Neural progenitor cell (in vitro differentiated cells): ENCODE measurements around the gene ORM1. TPM values are rescaled to one million over a fixed set of nuclear protein-coding genes. Genes with fewer than 3 reads are reported as not detected.

Experiments
- DNase-seq: peaks from one replicate; pipeline ENCODE4 v3.0.0-alpha.2; 2016; ENCODE audit warnings: low spot score
- H2AFZ ChIP-seq: fragments of 200-600 bp; sonication (generic); replicated peaks from 2 replicates; pipeline ENCODE4 v1.6.1; 2016; ENCODE audit warnings: antibody characterized with exemption
- H3F3A ChIP-seq: fragments of 200-600 bp; sonication (generic); 2 replicates; pipeline ENCODE4 v1.6.1; 2016; ENCODE audit warnings: antibody characterized with exemption, low read depth
- H3K27ac ChIP-seq: fragments of 200-600 bp; sonication (generic); 2 replicates; pipeline ENCODE4 v1.5.1; 2016; ENCODE audit warnings: mild to moderate bottlenecking
- H3K27me3 ChIP-seq: fragments of 200-600 bp; sonication (generic); 2 replicates; pipeline ENCODE4 v1.6.1; 2016; ENCODE audit warnings: mild to moderate bottlenecking, moderate library complexity
- H3K36me3 ChIP-seq: fragments of 200-600 bp; sonication (generic); 2 replicates; pipeline ENCODE4 v1.5.1; 2016
- H3K4me1 ChIP-seq: fragments of 200-600 bp; sonication (generic); 2 replicates; pipeline ENCODE4 v1.6.1; 2016; ENCODE audit warnings: mixed run types
- H3K4me2 ChIP-seq: fragments of 200-600 bp; sonication (generic); 2 replicates; pipeline ENCODE4 v1.6.1; 2016
- H3K4me3 ChIP-seq: fragments of 200-600 bp; sonication (generic); 2 replicates; pipeline ENCODE4 v1.5.1; 2016
- H3K79me2 ChIP-seq: fragments of 200-600 bp; sonication (generic); 2 replicates; pipeline ENCODE4 v1.6.1; 2016; ENCODE audit warnings: low read depth
- H3K9ac ChIP-seq: fragments of 200-600 bp; sonication (generic); 2 replicates; pipeline ENCODE4 v1.6.1; 2016
- H3K9me3 ChIP-seq: fragments of 200-600 bp; sonication (generic); 2 replicates; pipeline ENCODE4 v1.5.1; 2016; ENCODE audit warnings: low read depth
- H4K20me1 ChIP-seq: fragments of 200-600 bp; sonication (generic); 2 replicates; pipeline ENCODE4 v1.6.1; 2016; ENCODE audit warnings: low read depth
- H3K27ac Mint-ChIP-seq: 3 replicates; pipeline ENCODE4 v1.8.0; 2021; ENCODE audit warnings: mixed read lengths
- H3K27me3 Mint-ChIP-seq: 2 replicates; pipeline ENCODE4 v1.8.0; 2022; ENCODE audit warnings: low read depth, mild to moderate bottlenecking, inconsistent platforms, moderate library complexity, mixed read lengths; ENCODE audit not compliant: insufficient read depth
- H3K36me3 Mint-ChIP-seq: 3 replicates; pipeline ENCODE4 v1.8.0; 2021; ENCODE audit warnings: mixed read lengths
- H3K4me1 Mint-ChIP-seq: 3 replicates; pipeline ENCODE4 v1.8.0; 2021; ENCODE audit warnings: mixed read lengths
- H3K4me3 Mint-ChIP-seq: 3 replicates; pipeline ENCODE4 v1.8.0; 2021; ENCODE audit warnings: mild to moderate bottlenecking, moderate library complexity, mixed read lengths
- H3K9me3 Mint-ChIP-seq: 3 replicates; pipeline ENCODE4 v1.8.0; 2020; ENCODE audit warnings: mixed read lengths
- EZH2 ChIP-seq: fragments of 200-600 bp; sonication (generic); IDR thresholded peaks from 2 replicates; pipeline ENCODE4 v1.6.1; 2017; ENCODE audit warnings: antibody characterized with exemption, mild to moderate bottlenecking, moderate library complexity
- EZH2phosphoT487 ChIP-seq: fragments of 200-600 bp; sonication (generic); IDR thresholded peaks from 2 replicates; pipeline ENCODE4 v1.6.1; 2017; ENCODE audit warnings: antibody characterized with exemption
- total RNA-seq: library from RNA; depleted of rRNA; stranded (reverse); fragments of >200 nt; gene quantifications from 2 replicates; pipeline ENCODE4 v1.2.3, GENCODE V29; 2015; ENCODE audit warnings: low replicate concordance
- TF ChIP-seq, protein P1 (sequence below): fragments of 200-600 bp; sonication (generic); IDR thresholded peaks from 2 replicates; pipeline ENCODE4 v1.5.1; 2017; ENCODE audit warnings: antibody characterized with exemption, mild to moderate bottlenecking

Gene ORM1
- total RNA-seq, 1 donor from 2014 or later = not detected

DNA sequence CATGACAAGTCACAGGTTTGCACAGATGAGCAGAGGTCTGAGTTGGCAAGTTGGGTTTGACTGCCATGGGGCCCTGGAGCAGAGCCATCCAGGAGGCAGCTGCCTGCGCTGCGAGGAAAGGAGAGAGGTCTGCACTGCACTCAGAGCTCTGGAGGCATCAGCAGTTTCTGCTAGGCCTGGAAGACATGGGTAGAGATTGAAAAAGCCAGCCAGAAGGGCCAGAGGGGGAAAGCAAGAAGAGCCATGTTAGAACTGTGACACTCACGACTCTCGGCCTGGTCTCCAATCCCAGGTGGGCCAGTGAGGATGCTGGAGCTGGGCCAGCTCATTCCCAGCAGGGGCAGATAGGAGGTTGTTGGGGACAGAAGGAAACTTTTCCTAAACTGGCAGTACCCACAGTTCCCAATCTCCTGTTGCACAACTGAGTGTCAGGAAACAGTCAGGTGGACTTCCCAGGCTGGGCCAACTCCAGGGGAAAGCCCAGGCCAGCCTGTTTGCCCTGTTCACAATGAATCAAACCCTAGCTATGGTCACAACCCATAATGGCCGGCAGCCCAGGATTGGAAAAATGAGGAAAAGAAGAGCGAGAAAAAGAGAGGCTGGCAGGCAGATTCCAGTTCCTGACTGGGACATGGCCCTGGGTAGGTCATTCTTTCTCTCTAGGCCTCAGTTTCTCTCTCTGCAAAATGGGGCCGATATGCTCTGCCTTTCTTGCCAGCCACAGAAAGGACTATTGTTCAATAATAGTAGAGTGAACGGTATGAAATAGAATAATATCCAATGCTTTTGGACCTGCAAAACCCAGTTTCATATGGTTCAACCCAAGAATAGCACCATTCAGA lies 7.8 kb upstream of the ORM1 start:
- Histone ChIP-seq H3K79me2 (no peaks in the 10 kb centered on the region), H3K36me3 (no peaks in the 10 kb centered on the region), H3K27ac (no peak overlapping the region), H3F3A (peaks cover 6% of the 10 kb centered on the region), H4K20me1 (no peaks in the 10 kb centered on the region), H3K9ac (no peak overlapping the region), H3K4me1 (peaks cover 8% of the 10 kb centered on the region), H2AFZ (no peak overlapping the region), H3K9me3 (no peaks in the 10 kb centered on the region), H3K4me2 (no peak overlapping the region), H3K4me3 (no peak overlapping the region), H3K27me3 (no peaks in the 10 kb centered on the region)
- Mint-ChIP-seq H3K4me3 (no peak overlapping the region), H3K27me3 (peaks cover 8% of the 10 kb centered on the region), H3K9me3 (no peaks in the 10 kb centered on the region), H3K27ac (peak overlapping the region; percentile 93), H3K36me3 (no peaks in the 10 kb centered on the region), H3K4me1 (peaks cover 9% of the 10 kb centered on the region)
- DNase-seq = no peak
- TF ChIP-seq EZH2 (no peak), EZH2phosphoT487 (no peak)
- TF ChIP-seq, protein P1, sequence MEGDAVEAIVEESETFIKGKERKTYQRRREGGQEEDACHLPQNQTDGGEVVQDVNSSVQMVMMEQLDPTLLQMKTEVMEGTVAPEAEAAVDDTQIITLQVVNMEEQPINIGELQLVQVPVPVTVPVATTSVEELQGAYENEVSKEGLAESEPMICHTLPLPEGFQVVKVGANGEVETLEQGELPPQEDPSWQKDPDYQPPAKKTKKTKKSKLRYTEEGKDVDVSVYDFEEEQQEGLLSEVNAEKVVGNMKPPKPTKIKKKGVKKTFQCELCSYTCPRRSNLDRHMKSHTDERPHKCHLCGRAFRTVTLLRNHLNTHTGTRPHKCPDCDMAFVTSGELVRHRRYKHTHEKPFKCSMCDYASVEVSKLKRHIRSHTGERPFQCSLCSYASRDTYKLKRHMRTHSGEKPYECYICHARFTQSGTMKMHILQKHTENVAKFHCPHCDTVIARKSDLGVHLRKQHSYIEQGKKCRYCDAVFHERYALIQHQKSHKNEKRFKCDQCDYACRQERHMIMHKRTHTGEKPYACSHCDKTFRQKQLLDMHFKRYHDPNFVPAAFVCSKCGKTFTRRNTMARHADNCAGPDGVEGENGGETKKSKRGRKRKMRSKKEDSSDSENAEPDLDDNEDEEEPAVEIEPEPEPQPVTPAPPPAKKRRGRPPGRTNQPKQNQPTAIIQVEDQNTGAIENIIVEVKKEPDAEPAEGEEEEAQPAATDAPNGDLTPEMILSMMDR = no peak

DNA sequence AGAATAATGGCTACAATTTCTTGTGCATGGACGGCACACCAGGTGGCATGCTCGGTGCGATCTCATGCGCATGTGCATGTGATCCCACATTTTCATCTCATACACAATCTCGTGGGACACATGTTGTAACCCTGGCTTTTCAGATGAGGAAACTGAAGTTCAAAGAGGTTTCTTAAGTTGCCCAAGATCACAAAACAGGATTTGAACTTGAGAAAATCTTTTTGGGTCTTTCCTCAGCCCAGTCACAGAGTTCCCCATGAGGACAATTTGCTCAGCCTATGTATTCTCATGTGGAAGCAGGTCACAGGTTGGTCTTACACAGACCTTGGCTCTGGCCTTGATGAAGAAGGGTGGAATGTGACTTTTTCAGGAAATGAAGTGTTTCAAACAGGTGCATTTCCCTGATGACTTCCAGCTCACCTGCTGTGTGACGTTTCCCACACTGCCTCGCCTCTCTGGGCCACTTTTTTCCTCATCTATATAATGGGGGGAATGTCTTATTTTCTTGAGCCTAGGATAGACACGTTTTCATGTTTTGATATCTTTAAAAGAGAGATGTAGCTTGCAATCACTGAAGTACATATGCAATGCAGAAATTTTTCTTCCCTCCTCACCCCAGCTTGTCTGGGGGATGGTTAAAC lies 7.1 kb upstream of the ORM1 start:
- H3K27ac ChIP-seq = no peak overlapping the region
- H3K4me2 ChIP-seq = no peak overlapping the region
- H4K20me1 ChIP-seq = no peaks in the 10 kb centered on the region
- peaks cover 6% of the 10 kb centered on the region for H3F3A ChIP-seq
- no peaks in the 10 kb centered on the region for H3K9me3 ChIP-seq
- H2AFZ ChIP-seq = no peak overlapping the region
- Mint-ChIP-seq H3K27me3 (peaks cover 8% of the 10 kb centered on the region), H3K36me3 (no peaks in the 10 kb centered on the region), H3K9me3 (no peaks in the 10 kb centered on the region), H3K4me3 (no peak overlapping the region), H3K4me1 (peaks cover 9% of the 10 kb centered on the region), H3K27ac (no peak overlapping the region)
- no peaks in the 10 kb centered on the region for H3K27me3 ChIP-seq
- no peak overlapping the region for H3K9ac ChIP-seq
- H3K36me3 ChIP-seq = no peaks in the 10 kb centered on the region
- TF ChIP-seq EZH2phosphoT487 = no peak
- TF ChIP-seq, protein P1 = no peak
- TF ChIP-seq EZH2 = no peak
- H3K4me3 ChIP-seq = no peak overlapping the region
- DNase-seq = no peak
- H3K4me1 ChIP-seq = peaks cover 8% of the 10 kb centered on the region
- no peaks in the 10 kb centered on the region for H3K79me2 ChIP-seq

DNA sequence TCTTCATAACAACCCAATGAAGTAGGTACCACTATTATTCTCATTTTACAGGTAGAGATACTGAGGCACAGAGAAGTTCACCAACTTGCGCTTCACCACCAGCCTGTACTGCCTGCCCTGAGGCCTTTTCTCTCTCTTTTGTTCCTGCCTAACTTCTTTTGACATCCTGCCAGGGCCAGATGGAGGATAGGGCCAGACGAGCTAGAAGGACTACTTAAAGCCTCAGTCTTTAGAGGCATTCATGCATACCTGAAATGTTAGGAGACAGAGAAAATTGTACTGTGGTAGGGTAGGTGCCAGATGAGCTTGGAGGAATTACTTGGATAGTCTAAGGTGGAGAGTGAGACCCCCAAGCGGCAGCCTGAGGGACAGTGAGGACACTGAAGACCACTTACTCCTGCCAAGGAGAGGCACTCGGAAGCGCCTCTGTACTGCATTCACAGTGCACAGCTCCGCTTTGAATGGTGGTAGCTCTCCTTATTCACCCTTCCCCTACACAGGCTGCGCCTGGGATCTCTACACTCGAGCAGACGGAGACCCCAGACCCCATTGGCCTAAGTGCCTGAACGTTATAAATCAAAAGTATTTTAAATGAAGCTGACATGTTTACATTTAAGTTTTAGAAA lies 6.2 kb upstream of the ORM1 start:
- H3K9me3 ChIP-seq = no peaks in the 10 kb centered on the region
- Mint-ChIP-seq H3K36me3 (no peaks in the 10 kb centered on the region), H3K4me3 (no peak overlapping the region), H3K27ac (peak overlapping the region; percentile 4), H3K4me1 (peaks cover 9% of the 10 kb centered on the region), H3K9me3 (no peaks in the 10 kb centered on the region), H3K27me3 (peaks cover 5% of the 10 kb centered on the region)
- peak overlapping the region; percentile 40 for H3K4me2 ChIP-seq
- no peak overlapping the region for H2AFZ ChIP-seq
- no peak overlapping the region for H3K27ac ChIP-seq
- H3F3A ChIP-seq = peaks cover 6% of the 10 kb centered on the region
- no peaks in the 10 kb centered on the region for H4K20me1 ChIP-seq
- DNase-seq = peak; percentile 68
- H3K36me3 ChIP-seq = no peaks in the 10 kb centered on the region
- H3K4me3 ChIP-seq = no peak overlapping the region
- H3K79me2 ChIP-seq = no peaks in the 10 kb centered on the region
- H3K27me3 ChIP-seq = no peaks in the 10 kb centered on the region
- TF ChIP-seq EZH2phosphoT487 (no peak), EZH2 (no peak)
- TF ChIP-seq, protein P1 = no peak
- H3K4me1 ChIP-seq = peaks cover 8% of the 10 kb centered on the region
- H3K9ac ChIP-seq = no peak overlapping the region
